ENCODE data around the gene WASF2.

DNA sequence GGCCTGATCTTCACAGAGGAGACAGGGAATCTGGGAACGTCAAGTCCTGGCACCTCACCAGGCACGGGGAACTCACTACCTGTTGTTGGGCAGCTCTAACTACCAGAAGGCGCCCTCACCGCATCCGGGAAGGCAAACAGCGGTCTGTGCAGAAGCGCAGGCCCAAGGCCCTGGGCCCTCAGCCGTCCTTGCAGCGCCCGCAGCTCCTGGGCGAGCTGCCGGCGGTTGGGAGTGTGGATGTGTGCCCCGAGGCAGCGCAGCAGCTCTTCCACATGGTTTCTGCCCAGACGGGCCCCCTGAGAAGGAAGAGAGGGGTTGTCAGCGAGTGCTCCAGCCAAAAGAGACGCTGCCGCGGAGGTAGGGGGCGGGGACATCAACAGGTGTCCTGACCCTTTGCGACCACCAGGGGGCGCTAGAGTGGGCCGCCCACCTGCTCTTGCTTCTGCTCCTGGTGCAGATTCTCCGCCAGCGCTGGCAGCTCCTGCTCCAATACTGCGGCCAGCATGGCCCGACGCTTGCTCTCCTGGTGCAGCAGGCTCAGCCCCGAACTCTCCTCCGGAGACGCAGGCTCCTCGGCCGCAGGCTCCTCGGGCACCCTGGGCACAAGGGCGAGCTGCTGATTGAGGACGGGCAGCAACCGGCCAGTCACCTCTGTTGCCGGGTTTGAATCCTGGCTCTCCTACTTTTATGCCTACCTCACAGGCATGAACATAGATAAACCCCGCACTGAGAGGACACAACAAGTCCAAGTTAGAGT is 132.5 kb downstream of the WASF2 start:
- TF ChIP-seq, protein P1, sequence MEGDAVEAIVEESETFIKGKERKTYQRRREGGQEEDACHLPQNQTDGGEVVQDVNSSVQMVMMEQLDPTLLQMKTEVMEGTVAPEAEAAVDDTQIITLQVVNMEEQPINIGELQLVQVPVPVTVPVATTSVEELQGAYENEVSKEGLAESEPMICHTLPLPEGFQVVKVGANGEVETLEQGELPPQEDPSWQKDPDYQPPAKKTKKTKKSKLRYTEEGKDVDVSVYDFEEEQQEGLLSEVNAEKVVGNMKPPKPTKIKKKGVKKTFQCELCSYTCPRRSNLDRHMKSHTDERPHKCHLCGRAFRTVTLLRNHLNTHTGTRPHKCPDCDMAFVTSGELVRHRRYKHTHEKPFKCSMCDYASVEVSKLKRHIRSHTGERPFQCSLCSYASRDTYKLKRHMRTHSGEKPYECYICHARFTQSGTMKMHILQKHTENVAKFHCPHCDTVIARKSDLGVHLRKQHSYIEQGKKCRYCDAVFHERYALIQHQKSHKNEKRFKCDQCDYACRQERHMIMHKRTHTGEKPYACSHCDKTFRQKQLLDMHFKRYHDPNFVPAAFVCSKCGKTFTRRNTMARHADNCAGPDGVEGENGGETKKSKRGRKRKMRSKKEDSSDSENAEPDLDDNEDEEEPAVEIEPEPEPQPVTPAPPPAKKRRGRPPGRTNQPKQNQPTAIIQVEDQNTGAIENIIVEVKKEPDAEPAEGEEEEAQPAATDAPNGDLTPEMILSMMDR (IDR thresholded peaks at IDR 0.05; ENCODE audit: insufficient read depth, low read length, poor library complexity, severe bottlenecking), result peak; percentile 58
- TF ChIP-seq EZH2phosphoT487 (conservative IDR thresholded peaks at IDR 0.05; ENCODE audit: low read length), result no peak

All from SU-DHL-6 (cell line).